ENCODE results near the gene SEC14L5. TPM values are rescaled to one million over a fixed set of nuclear protein-coding genes. Genes with fewer than 3 reads are reported as not detected.

Gene SEC14L5
- total RNA-seq, 1 experiment from 2014 or later, result 0.27 TPM

- no peak for ATAC-seq
- no peak overlapping the region for H3K27ac ChIP-seq (ENCODE audit: low read depth, low read length)
- no TSS peak for BruUV-seq (replicated peaks)
- H3K9ac ChIP-seq (ENCODE audit: low read length), result no peak overlapping the region
- no peak overlapping the region for H3K4me2 ChIP-seq (ENCODE audit: low read length)
- POLR2A ChIA-PET, result no interaction called here
- TF ChIP-seq SP1 (IDR thresholded peaks at IDR 0.05; ENCODE audit: low read depth) (no peak), ELF1 (IDR thresholded peaks at IDR 0.05; ENCODE audit: borderline replicate concordance, low read depth) (no peak), POLR2A (IDR thresholded peaks at IDR 0.05; ENCODE audit: borderline replicate concordance, extremely low read depth, insufficient read depth, insufficient read length) (no peak)
- TF ChIP-seq, protein P1, sequence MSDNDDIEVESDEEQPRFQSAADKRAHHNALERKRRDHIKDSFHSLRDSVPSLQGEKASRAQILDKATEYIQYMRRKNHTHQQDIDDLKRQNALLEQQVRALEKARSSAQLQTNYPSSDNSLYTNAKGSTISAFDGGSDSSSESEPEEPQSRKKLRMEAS (IDR thresholded peaks at IDR 0.05), result no peak
- TF ChIP-seq, protein P2, sequence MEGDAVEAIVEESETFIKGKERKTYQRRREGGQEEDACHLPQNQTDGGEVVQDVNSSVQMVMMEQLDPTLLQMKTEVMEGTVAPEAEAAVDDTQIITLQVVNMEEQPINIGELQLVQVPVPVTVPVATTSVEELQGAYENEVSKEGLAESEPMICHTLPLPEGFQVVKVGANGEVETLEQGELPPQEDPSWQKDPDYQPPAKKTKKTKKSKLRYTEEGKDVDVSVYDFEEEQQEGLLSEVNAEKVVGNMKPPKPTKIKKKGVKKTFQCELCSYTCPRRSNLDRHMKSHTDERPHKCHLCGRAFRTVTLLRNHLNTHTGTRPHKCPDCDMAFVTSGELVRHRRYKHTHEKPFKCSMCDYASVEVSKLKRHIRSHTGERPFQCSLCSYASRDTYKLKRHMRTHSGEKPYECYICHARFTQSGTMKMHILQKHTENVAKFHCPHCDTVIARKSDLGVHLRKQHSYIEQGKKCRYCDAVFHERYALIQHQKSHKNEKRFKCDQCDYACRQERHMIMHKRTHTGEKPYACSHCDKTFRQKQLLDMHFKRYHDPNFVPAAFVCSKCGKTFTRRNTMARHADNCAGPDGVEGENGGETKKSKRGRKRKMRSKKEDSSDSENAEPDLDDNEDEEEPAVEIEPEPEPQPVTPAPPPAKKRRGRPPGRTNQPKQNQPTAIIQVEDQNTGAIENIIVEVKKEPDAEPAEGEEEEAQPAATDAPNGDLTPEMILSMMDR (IDR thresholded peaks at IDR 0.05 in 2 of 3, conservative IDR thresholded peaks at IDR 0.05 in 1 of 3; ENCODE audit: borderline replicate concordance in 1 of 3, insufficient read depth in 1 of 3, low read depth in 2 of 3, low read length in 2 of 3), result no peak
- H3K36me3 ChIP-seq (ENCODE audit: control insufficient read depth in 1 of 2, insufficient read depth in 2 of 2, low read length in 2 of 2), result no peaks in the 10 kb centered on the region
- no peak overlapping the region for H2AFZ ChIP-seq (ENCODE audit: low read depth, low read length, poor library complexity, severe bottlenecking)
- no peaks in the 10 kb centered on the region for H3K4me1 ChIP-seq (ENCODE audit: control insufficient read depth in 1 of 2, insufficient read depth in 2 of 2, low read length in 2 of 2)
- H3K9me2 ChIP-seq (ENCODE audit: insufficient read depth), result no peaks in the 10 kb centered on the region
- H3K9me3 ChIP-seq (ENCODE audit: control insufficient read depth in 1 of 2, insufficient read depth in 1 of 2, low read depth in 1 of 2, low read length in 2 of 2), result no peaks in the 10 kb centered on the region
- CTCF ChIA-PET, result no interaction called here
- H3K27me3 ChIP-seq (ENCODE audit: insufficient read depth, low read length), result peaks cover 4% of the 10 kb centered on the region; the same call in 1 of the 2 replicates
- no peak for DNase-seq (ENCODE audit: low read depth, low spot score)
- intact Hi-C loops (cut with micrococcal nuclease), result no loop called here
- H4K20me1 ChIP-seq (ENCODE audit: insufficient read depth), result no peaks in the 10 kb centered on the region
- RAD21 ChIA-PET (ENCODE audit: low non-redundant PET in 1 of 2, low total read pairs in 2 of 2, uncharacterized antibody in 2 of 2, unreplicated experiment in 2 of 2), result no interaction called here
- H3K79me2 ChIP-seq (ENCODE audit: insufficient read depth, low read length), result no peaks in the 10 kb centered on the region
- H3K4me3 ChIP-seq (replicated peaks in 1 of 2; ENCODE audit: low read depth in 1 of 2, low read length in 2 of 2), result no peak overlapping the region
These were observed 10.9 kb downstream of the SEC14L5 start for GRCh38 chr16:4968879-4969483.

- H3K4me2 ChIP-seq (ENCODE audit: low read length), result no peak overlapping the region
- H3K9me3 ChIP-seq (ENCODE audit: control insufficient read depth in 1 of 2, insufficient read depth in 1 of 2, low read depth in 1 of 2, low read length in 2 of 2), result no peaks in the 10 kb centered on the region
- no peaks in the 10 kb centered on the region for H3K9me2 ChIP-seq (ENCODE audit: insufficient read depth)
- DNase-seq (ENCODE audit: low read depth, low spot score) (no peak), ATAC-seq (no peak)
- RAD21 ChIA-PET (ENCODE audit: low non-redundant PET in 1 of 2, low total read pairs in 2 of 2, uncharacterized antibody in 2 of 2, unreplicated experiment in 2 of 2), result no interaction called here
- H3K27me3 ChIP-seq (ENCODE audit: insufficient read depth, low read length), result peaks cover 4% of the 10 kb centered on the region; the same call in 1 of the 2 replicates
- no peak overlapping the region for H3K9ac ChIP-seq (ENCODE audit: low read length)
- CTCF ChIA-PET, result no interaction called here
- no peak overlapping the region for H3K27ac ChIP-seq (ENCODE audit: low read depth, low read length)
- no peaks in the 10 kb centered on the region for H3K36me3 ChIP-seq (ENCODE audit: control insufficient read depth in 1 of 2, insufficient read depth in 2 of 2, low read length in 2 of 2)
- H3K4me3 ChIP-seq (replicated peaks in 1 of 2; ENCODE audit: low read depth in 1 of 2, low read length in 2 of 2), result no peak overlapping the region
- no peaks in the 10 kb centered on the region for H4K20me1 ChIP-seq (ENCODE audit: insufficient read depth)
- H2AFZ ChIP-seq (ENCODE audit: low read depth, low read length, poor library complexity, severe bottlenecking), result no peak overlapping the region
- no TSS peak for BruUV-seq (replicated peaks)
- POLR2A ChIA-PET, result no interaction called here
- no peaks in the 10 kb centered on the region for H3K79me2 ChIP-seq (ENCODE audit: insufficient read depth, low read length)
- H3K4me1 ChIP-seq (ENCODE audit: control insufficient read depth in 1 of 2, insufficient read depth in 2 of 2, low read length in 2 of 2), result no peaks in the 10 kb centered on the region
- intact Hi-C loops (cut with micrococcal nuclease), result no loop called here
- TF ChIP-seq, protein P1 (IDR thresholded peaks at IDR 0.05), result no peak
- TF ChIP-seq SIN3A (IDR thresholded peaks at IDR 0.05; ENCODE audit: low read depth) (no peak), POLR2AphosphoS5 (IDR thresholded peaks at IDR 0.05; ENCODE audit: low read depth, low read length) (no peak), RAD21 (IDR thresholded peaks at IDR 0.05; ENCODE audit: low read depth) (no peak), EZH2phosphoT487 (IDR thresholded peaks at IDR 0.05; ENCODE audit: borderline replicate concordance) (no peak), ELF1 (IDR thresholded peaks at IDR 0.05; ENCODE audit: borderline replicate concordance, low read depth) (no peak), YY1 (IDR thresholded peaks at IDR 0.05; ENCODE audit: extremely low read depth, insufficient replicate concordance, low read depth, low read length) (no peak), POLR2A (IDR thresholded peaks at IDR 0.05; ENCODE audit: borderline replicate concordance, extremely low read depth, insufficient read depth, insufficient read length) (no peak), ZNF274 (IDR thresholded peaks at IDR 0.05; ENCODE audit: low read depth, low read length) (no peak), CEBPB (IDR thresholded peaks at IDR 0.05; ENCODE audit: low read depth) (no peak)
- TF ChIP-seq, protein P3, sequence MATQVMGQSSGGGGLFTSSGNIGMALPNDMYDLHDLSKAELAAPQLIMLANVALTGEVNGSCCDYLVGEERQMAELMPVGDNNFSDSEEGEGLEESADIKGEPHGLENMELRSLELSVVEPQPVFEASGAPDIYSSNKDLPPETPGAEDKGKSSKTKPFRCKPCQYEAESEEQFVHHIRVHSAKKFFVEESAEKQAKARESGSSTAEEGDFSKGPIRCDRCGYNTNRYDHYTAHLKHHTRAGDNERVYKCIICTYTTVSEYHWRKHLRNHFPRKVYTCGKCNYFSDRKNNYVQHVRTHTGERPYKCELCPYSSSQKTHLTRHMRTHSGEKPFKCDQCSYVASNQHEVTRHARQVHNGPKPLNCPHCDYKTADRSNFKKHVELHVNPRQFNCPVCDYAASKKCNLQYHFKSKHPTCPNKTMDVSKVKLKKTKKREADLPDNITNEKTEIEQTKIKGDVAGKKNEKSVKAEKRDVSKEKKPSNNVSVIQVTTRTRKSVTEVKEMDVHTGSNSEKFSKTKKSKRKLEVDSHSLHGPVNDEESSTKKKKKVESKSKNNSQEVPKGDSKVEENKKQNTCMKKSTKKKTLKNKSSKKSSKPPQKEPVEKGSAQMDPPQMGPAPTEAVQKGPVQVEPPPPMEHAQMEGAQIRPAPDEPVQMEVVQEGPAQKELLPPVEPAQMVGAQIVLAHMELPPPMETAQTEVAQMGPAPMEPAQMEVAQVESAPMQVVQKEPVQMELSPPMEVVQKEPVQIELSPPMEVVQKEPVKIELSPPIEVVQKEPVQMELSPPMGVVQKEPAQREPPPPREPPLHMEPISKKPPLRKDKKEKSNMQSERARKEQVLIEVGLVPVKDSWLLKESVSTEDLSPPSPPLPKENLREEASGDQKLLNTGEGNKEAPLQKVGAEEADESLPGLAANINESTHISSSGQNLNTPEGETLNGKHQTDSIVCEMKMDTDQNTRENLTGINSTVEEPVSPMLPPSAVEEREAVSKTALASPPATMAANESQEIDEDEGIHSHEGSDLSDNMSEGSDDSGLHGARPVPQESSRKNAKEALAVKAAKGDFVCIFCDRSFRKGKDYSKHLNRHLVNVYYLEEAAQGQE (IDR thresholded peaks at IDR 0.05; ENCODE audit: low read depth), result no peak
These were observed 11.9 kb downstream of the SEC14L5 start for GRCh38 chr16:4970010-4970409.
